DMS 273 treated with DMSO at 0.1 percent for 48 hours (cell line): Measurements from ENCODE around the gene CYP2C8.
"Not testable (repeated sequence)": the region's sequence is repeated elsewhere in the genome, so short reads cannot be mapped to it uniquely, and the experiment has no call there.

Experiments used
- DNase-seq: peaks from one replicate; lab custom pipeline; 2025; lab: John Stamatoyannopoulos, UW

The CYP2C8 gene

DNA sequence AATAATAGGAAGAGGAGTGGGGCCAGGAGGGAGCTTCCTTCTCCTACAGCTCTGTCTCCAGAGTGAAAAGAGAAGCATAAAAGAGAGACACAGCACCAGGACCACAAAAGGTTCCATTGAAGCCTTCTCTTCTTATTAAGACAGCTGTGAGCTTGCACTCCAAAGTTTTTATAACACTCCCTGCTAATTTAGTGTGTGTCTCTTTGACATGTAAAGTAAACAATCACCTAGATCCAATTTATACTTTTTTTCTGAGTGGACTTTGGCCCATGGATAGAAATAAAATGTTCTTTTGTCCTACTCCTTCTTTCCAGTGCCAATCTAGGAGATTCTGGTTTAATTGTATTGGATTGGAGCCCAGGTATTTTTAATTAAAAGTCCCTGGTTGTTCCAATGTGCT lies at the start of gene CYP2C8:
Gene CYP2C8, minus strand, starts transcription at position 212 of the 400 bp plus-strand sequence. Its CDS starts 95 bp downstream, at position 117.
- DNase-seq = no peak

DNA sequence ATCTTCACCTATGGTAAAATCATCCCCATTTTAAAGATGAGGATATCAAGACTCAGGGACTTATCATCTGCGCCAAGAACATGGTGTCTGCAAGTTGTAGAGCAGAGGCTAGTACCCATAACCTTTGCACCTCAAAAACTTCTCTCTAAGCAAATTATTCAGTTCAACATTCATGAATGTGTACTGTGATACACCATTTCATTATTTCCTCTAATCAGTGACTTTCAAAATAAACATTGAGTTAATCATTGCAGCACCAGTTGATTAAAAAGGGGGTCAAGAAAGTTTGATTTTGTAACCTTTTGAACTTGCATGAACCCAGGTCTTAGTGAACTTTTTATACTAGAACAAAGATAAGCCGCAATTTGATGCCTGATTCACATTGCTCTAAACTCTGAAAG lies 47.6 kb upstream of the CYP2C8 start:
- DNase-seq = no peak

DNA sequence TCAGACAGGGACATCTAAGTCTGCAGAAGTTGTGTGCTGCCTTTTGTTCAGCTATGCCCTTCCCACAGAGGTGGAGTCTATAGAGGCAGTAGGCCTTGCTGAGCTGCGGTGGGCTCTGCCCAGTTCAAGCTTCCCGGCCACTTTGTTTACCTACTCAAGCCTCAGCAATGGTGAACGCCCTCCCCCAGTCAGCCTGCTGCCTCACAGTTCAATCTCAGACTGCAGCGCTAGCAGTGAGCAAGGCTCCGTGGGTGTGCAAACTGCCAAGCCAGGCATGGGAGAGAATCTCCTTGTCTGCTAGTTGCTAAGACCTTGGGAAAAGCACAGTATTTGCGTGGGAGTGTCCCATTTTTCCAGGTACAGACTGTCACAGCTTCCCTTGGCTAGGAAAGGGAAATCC lies 41.5 kb upstream of the CYP2C8 start:
- DNase-seq = not testable (repeated sequence)

DNA sequence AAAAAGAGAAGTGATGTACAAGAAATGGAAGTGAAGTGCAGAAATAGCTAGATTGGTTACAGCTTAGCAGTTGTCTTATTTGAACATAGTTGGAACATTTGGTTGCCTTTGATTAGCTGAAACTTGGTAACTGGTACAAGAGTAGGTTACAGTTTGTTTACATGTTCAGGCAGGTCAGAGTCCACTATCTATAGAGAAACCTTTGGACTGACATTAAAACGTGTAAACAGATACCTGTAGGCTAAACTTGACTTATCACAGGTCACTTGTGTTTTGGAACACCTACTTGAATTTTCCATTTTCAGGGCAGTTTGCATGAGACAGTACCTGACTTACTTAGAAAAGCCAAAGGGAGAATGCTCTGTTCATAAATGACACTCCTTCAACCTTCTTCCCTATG lies 28.5 kb upstream of the CYP2C8 start:
- no peak for DNase-seq

DNA sequence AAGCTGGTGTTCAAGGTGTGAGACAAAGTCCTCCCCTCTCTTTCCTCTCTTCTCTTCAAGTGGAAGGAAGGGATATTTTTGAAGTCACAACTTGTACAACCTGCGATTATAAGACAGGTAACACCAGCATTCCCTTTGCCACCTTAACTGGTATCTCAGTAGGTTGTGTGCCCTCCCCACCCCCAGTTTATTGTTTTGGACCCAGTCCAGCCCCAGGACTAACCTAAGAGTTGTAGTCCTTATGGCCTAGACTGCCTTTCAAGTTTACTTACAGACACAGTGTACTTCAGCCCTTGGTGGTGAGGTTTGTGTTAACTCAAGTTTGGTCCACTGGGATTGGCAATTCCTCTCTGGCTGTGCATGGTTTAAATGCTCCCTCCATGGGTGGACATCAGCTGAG lies 26.8 kb upstream of the CYP2C8 start:
- DNase-seq = no peak

DNA sequence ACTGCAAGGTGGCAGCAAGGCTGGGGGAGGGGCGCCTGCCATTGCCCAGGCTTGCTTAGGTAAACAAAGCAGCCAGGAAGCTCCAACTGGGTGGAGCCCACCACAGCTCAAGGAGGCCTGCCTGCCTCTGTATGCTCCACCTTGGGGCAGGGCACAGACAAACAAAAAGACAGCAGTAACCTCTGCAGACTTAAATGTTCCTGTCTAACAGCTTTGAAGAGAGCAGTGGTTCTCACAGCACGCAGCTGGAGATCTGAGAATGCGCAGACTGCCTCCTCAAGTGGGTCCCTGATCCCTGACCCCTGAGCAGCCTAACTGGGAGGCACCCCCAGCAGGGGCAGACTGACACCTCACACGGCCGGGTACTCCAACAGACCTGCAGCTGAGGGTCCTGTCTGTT lies 10.3 kb upstream of the CYP2C8 start:
- not testable (repeated sequence) for DNase-seq

DNA sequence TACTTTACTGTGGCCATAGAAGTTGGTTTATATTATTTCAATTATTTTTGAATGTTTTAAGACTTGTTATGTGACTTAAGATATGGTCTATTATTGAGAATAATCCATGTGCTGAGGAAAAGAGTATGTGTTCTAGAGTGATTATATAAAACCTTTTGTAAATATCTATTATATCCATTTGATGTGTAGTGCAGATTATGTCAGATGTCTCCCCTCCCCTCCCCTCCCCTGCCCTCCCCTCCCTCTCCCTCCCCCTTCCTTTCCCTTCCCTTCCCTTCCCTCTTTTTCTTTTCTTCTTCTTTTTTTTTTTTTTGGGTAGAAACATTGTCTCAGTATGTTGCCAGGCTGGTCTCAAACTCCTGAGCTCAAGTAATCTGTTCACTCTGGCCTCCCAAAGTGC lies 8.3 kb upstream of the CYP2C8 start:
- DNase-seq = no peak

DNA sequence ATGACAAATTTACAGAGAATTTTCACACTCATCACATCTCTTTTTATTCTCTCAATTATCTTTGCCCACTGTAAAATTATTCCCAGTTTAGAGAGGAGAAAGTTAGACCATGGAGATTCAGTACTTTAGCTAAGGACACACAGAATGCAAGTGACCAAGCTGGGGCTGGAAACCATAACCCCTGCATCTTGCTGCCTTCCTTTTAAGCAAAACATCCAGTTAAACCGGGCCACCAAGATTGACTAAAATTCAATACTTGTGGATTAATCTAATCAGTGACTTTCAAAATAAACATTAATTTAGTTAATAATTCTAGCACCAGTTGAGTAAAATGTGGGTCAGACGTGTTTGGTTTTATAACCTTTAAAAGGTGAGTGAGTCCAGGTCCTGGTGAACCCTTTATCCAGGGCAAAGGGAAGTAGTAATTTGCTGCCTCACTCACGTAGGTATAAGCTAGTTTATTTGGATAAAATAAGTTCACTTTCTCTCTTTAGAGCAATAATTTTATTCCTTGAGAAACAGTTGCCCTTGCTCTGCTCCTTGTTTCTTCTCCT lies 1.9 kb upstream of the CYP2C8 start:
- no peak for DNase-seq

DNA sequence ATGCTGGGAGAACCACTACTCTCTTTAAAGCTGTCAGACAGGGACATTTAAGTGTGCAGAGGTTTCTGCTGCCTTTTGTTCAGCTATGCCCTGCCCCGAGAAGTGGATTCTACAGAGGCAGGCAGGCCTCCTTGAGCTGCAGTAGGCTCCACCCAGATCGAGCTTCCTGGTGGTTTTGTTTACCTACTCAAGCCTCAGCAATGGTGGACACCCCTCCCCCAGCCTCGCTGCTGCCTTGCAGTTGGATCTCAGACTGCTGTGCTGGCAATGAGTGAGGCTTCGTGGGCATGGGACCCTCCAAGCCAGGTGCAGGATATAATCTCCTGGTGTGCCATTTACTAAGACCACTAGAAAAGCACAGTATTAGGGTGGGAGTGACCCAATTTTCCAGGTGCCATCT lies 5.2 kb downstream of the CYP2C8 start:
- not testable (repeated sequence) for DNase-seq

DNA sequence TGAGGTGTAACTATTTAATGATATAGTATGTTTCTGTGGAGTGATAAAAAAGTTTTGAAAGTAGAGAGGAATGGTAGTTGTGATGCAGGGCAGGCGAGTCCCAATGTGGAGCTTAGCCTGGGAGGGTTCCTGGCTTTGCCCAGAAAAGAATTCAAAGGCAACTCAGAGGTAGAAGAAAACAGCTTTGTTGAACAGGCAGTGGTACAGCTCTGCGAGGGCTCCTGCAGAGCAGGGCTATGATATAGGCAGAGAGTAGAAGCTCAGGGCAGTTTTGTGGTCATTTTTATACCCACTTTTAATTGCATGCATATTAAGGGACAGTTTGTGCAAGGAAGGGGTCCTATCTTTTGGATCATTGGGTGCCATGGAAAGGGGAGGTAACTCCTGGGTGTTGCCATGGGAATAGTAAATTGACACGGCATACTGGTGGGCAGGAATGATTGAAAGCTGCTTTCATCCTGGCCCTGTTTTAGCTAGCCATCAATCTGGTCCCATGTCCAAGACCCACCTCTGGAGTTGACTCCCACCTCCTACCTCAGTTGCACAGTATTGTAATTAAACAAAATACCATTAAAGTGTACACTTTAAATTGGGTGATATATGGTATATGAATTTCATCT lies 12.4 kb downstream of the CYP2C8 start:
- no peak for DNase-seq

DNA sequence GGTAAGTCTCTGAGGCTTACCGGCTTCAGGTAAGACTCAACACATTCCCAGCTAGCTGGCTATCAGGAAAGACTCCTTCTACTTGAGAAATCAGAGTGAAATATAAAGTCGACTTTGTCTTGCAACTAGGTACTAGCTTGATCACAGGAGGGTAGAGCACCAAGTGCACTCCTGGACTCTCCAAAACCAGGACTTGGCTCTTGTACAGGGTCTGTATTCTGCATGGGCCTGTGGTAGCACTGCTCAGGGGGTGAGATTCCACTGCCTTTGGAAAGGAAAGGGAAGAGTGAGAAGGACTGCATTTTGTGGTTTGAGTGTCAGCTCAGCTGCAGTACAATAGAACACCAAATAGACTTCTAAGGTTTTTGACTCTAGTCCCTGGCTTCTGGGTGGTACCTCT lies 19.4 kb downstream of the CYP2C8 start:
- DNase-seq = no peak

DNA sequence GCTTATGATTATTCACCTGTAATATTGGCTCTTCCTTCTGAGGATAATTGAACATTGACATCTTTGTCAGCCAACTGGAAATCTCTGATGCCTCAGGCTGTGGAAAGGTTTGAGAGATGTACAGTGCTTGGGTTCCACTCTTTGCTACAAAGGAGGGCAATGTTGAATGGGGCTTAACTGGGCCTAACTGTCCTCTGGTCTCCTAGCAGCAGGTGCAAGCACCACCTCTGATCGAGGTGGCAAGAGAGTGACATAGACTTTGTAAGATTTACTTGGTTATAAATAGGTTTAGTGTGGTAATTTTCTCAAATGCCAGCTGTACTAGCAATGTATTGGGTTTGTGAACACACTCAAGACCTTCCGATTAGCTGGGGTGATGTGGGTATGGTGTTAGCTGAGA lies 21.1 kb downstream of the CYP2C8 start:
- DNase-seq = no peak

DNA sequence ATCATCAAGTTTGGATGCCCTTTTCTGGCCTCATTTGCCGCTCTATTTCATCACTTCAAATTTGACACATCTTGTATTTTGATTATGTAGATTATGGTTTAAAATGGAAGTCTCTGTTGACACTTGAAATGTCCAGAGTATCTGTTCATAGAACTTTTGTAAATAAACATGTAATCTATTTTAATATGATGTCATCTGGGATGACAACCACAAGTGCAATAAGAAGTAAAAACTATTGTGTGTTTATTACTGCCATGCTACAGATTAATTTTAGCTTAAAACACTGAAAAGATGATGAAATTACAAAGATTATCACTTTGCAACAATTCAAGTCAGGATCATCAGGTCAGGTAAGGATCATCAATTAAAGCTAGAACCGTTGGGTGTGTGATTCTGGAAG lies 30.0 kb downstream of the CYP2C8 start:
- no peak for DNase-seq

DNA sequence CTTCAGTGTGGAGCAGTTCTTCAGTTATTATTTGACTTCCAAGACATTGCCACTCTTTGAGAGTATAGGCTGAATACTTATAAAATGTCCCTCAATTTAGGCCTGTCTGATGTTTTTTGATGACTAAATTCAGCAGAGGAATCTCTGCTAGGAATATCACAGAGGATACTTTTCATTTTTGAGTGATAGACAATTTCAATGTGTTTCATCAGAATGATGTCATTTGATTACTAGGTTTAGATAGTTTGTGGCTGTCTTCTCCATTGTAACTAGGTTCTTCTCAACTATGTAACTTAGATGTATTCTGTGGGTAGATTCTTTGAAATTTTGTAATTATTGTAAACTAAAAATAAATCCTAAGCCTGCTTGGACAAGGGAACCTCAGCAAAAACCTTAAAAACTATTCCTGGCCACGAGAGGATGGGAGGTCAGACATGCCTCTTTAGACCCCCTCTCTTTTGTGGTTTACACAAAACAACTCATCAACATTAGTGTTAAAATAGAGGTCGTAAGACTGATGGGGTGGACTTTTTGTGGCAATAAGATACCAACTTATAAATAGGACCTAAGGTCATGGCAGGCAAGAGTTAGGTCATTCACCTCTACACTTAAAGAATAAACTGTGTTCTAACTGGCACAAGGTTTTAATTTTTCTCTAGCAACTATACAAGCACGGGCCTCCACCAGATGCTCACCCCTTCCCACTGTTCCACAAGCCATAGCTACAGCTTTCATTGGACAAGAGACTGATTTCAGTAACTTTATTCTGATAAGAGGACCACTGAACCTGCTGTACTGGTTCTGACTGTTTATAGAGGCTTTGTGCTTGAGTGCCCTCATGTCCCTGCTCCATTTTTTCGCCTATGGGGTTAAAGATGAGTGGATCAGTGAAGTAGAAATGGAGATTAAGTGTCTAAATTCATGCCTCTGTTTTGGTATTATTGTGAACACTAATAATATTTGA lies 33.7 kb downstream of the CYP2C8 start:
- DNase-seq = no peak

DNA sequence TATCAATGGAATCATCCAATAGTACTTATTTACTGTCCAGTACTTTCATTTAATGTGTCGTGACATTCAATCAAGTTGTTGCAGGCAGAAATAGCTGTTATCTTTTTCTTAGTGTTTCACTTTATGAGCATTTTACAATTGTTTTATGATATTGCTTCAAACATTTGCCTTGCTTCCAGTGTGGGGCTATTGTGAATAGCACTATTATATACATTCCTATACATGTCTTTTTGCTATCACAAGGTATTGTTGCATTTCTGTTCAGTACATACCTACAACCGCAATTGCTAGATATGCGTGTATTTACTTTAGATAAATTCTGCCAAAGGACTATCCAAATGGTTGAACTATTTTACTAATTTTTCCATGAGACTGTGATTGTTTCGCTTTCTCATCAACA lies 34.9 kb downstream of the CYP2C8 start:
- no peak for DNase-seq

DNA sequence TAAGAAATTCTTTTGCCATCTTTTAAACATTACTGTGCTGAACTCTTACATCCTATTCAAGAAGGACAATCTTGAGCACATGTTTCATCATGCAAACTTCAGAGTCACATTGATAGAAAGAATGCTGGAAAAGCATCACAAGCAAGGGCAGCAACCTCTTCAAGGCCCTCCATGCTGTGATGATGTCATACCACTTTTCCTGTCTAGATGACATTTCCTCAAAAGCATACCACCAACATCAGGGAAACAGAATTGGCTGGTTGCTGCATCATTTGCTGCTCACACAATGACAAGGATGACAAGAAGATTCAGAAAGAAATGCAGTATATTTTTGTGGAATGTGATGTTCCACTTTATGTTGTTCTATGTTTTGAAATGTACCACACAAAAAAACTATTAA lies 37.6 kb downstream of the CYP2C8 start:
- no peak for DNase-seq

DNA sequence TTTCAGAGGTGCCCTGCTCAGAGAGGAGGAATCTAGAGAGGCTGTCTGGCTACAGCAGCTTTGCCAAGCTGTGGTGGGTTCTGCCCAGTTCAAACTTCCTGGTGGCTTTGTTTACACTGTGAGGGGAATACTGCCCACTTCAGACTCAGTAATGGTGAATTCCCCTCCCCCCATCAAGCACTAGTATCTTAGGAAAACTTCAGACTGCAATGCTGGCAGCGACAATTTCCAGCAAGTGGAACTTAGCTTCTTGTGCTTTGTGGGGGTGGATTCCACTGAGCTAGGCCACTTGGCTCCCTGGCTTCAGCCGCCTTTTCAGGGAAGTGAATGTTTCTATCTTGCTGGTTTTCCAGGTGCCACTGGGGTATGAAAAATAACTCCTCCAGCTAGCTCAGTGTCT lies 42.8 kb downstream of the CYP2C8 start:
- no peak for DNase-seq

DNA sequence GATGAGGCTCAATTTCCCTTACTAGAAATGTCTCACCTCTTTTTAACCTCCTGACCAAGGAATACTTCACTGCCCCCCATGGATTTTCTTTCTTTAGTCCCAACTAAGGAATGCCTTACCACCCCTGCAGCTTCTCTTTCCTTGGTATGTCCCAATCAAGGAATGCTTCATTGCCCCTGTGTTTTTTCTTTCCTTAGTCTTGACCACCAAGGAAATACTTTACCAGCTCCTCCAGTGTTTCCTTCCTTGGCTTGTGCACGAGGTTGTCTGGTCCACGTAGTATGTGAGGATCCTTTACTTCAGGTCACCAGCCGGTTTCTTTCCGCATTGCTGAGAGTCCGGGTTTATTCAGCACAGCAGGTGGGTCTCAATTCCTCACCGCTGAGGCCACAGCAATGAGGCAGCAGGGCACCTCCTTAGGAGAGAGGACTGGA lies 71.5 kb downstream of the CYP2C8 start:
- DNase-seq = no peak

DNA sequence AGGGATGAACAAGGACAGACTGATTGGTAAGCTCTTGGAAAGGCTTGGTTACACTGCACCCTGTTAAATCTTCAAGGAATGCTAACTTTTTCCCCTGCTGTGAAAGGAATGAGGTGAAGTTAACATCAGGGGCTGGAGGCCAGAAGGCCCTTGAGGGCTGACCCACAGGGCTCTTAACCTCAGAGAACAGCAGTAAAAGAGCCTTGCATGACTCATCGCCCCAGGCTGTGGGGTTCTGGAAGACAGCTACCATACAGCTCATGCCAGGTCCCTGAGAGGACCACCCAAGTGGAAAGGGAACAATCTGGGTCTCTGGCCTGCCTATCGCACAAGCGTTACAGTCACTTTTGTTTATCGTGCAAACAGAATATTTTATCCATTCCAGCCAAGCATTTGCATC lies 76.5 kb downstream of the CYP2C8 start:
- no peak for DNase-seq

DNA sequence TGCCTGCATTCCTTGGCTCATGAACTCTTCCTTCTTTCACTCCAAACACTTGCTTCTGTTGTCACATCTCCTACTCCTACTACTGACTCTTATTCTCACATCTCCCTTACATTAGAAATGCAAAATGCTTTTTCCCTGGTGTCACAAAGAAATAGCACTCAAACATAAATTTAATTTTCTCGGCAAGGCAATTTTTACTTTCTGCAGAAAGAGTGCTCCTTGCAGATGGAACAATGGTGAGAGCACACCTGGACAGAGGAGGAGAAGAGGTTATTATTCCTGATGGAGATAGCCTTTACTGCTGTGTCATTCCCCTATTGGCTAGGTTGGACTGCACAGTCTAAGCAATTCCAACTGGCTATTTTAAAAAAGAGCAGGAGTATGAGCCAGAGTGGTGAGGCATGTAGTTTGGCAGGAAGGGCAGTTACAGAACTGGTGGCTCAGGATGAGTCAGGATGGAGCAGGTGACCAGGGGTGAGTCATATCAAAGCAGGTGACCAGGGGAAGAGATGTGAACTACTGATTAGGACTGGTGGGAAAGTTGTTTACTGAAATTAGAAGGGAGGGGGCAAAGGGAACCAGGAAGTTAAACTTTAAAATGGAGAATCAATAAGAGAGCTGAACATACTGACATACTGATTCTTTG lies 77.9 kb downstream of the CYP2C8 start:
- no peak for DNase-seq

DNA sequence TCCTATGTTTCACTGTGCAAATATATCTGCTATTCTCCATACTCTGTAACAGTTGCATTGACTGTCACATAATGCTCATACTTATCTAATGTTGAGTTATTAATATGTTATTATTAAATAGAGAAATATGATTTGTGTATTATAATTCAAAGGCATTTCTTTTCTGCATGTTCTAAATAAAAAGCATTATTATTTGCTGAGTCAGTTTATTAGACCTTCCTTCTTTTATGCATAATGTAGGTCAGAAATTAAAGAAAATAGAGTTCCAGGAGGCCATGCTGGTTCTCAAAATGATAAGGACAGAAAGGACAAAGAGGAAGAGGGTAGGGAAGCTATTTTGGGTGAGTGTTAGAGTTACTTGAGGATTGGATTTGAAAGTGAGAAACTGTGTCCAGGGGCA lies 80.1 kb downstream of the CYP2C8 start:
- DNase-seq = no peak
